ENCODE data around the gene E2F3. TPM values are rescaled to one million over a fixed set of nuclear protein-coding genes. Genes with fewer than 3 reads are reported as not detected.

Gene E2F3
- total RNA-seq, 1 experiment from 2014 or later: 35.7 TPM

DNA sequence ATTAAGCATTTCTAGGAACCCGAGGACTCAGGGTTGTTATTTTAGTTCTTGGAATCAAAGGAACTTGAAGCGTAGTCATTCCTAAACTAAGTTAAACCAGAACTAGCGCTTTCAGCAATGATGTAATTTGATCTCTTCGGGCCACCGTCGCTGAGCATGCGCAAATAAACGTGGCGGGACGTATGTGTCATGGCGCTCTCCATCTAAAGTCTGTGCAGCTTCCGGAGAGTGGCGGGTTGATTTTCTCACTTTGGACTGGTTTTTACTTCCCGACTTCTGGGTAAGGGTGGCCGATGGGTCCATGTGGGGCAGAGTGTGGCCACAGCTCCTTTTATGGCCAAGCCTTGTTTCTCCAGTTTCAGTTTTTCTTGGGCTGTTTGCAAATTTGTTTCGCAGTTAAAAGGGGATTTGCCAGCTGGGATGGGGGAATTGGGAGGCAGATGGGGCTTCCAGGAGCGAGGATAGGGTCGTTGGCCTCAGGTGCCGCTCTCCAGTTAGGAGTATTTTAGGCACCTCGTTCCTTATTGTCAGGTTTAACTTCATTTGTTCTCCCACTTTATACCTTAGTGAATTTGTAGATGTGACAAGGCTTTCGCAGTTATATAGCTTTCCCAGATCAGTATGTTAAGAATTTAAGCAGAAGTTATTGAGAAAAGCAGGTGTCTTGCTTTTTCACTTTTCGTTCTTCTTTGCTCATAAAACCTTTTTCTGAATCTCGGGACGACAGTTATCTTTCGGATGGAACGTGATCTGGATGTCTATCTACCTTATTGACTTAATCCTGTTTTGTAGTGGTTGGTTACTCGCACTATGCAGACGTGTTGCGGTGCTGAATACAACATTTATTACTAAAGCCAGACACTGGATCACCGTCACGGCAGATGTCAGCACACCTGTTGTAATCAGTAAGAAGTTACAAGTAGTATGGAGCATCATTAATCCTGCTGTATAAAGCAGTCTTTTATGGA lies 132.9 kb downstream of the E2F3 start, which contains the start of gene CDKAL1:
Gene CDKAL1 (plus strand): TSS at position 163 of the 968 bp plus-strand sequence. CDS start 11,894 bp downstream, outside the sequence.
- H2AFZ ChIP-seq (ENCODE audit: low read length): peak within 1 kb of the TSS; percentile 97
- H3K27ac Mint-ChIP-seq: peak within 1 kb of the TSS; percentile 97 to 99 (median 99)
- H3K56ac ChIP-seq (ENCODE audit: insufficient read length, low read depth, low read length): no peak within 1 kb of the TSS
- H3K9me3 Mint-ChIP-seq: no peaks in the 10 kb centered on the region
- H3K4ac ChIP-seq (ENCODE audit: low read depth, low read length): no peak within 1 kb of the TSS
- no peak within 1 kb of the TSS for H3T11ph ChIP-seq (ENCODE audit: low read length)
- no peak within 1 kb of the TSS for H2BK120ac ChIP-seq (ENCODE audit: low read depth, low read length, poor library complexity, severe bottlenecking)
- peaks cover 0 to 10% (median 6%) of the 10 kb centered on the region in 3 experiments; a peak in 6 of 7 replicates for H3K36me3 Mint-ChIP-seq (ENCODE audit: insufficient read depth in 1 of 3, low read depth in 3 of 3)
- no peaks in the 10 kb centered on the region for H3K27me3 ChIP-seq (ENCODE audit: insufficient read depth, low read length)
- no peaks in the 10 kb centered on the region for H3K79me1 ChIP-seq (ENCODE audit: insufficient read depth, low read depth, low read length, poor library complexity, severe bottlenecking)
- H2BK15ac ChIP-seq (ENCODE audit: low read depth, low read length): no peak within 1 kb of the TSS
- no peaks in the 10 kb centered on the region for H3K9me3 ChIP-seq (ENCODE audit: control insufficient read depth, low read depth, low read length)
- peaks cover 4% of the 10 kb centered on the region; the same call in 1 of the 2 replicates for H3K79me2 ChIP-seq (ENCODE audit: insufficient read depth, low read length)
- H3K9ac ChIP-seq (ENCODE audit: extremely low read depth, insufficient read length, low read length): peak within 1 kb of the TSS; percentile 88
- H2BK5ac ChIP-seq (ENCODE audit: insufficient read length, low read length): no peak within 1 kb of the TSS
- H3K4me2 ChIP-seq (ENCODE audit: insufficient read depth, insufficient read length, low read length): peak within 1 kb of the TSS; percentile 93
- peak; percentile 87 for DNase-seq
- peak within 1 kb of the TSS; percentile 89 for H3K14ac ChIP-seq (ENCODE audit: insufficient read depth, low read length)
- H3K4me1 Mint-ChIP-seq: peaks cover 14 to 15% of the 10 kb centered on the region in 2 experiments
- H3K27ac ChIP-seq (ENCODE audit: insufficient read length, low read depth, low read length): peak within 1 kb of the TSS; percentile 16
- H4K20me1 ChIP-seq (ENCODE audit: control insufficient read depth, insufficient read depth, insufficient read length): no peaks in the 10 kb centered on the region
- H4K8ac ChIP-seq (replicated peaks; ENCODE audit: insufficient read length, low read depth, low read length): no peak within 1 kb of the TSS
- no peaks in the 10 kb centered on the region for H3K27me3 Mint-ChIP-seq (ENCODE audit: low read depth)
- no peak within 1 kb of the TSS for H2AK5ac ChIP-seq (ENCODE audit: insufficient read length, low read length)
- H3K4me1 ChIP-seq (ENCODE audit: insufficient read depth, low read length): no peaks in the 10 kb centered on the region; the same call in 1 of the 2 replicates
- TF ChIP-seq, protein P1, sequence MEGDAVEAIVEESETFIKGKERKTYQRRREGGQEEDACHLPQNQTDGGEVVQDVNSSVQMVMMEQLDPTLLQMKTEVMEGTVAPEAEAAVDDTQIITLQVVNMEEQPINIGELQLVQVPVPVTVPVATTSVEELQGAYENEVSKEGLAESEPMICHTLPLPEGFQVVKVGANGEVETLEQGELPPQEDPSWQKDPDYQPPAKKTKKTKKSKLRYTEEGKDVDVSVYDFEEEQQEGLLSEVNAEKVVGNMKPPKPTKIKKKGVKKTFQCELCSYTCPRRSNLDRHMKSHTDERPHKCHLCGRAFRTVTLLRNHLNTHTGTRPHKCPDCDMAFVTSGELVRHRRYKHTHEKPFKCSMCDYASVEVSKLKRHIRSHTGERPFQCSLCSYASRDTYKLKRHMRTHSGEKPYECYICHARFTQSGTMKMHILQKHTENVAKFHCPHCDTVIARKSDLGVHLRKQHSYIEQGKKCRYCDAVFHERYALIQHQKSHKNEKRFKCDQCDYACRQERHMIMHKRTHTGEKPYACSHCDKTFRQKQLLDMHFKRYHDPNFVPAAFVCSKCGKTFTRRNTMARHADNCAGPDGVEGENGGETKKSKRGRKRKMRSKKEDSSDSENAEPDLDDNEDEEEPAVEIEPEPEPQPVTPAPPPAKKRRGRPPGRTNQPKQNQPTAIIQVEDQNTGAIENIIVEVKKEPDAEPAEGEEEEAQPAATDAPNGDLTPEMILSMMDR (conservative IDR thresholded peaks at IDR 0.05): no peak
- no peaks in the 10 kb centered on the region for H3K23me2 ChIP-seq (ENCODE audit: insufficient read length, low read depth, low read length, poor library complexity, severe bottlenecking)
- H4K5ac ChIP-seq (ENCODE audit: insufficient read length, low read depth, low read length): no peak within 1 kb of the TSS
- H3K23ac ChIP-seq (ENCODE audit: insufficient read length, low read depth, low read length): no peak within 1 kb of the TSS
- no CpG with 5 or more reads among the region's 31 CpGs for WGBS (ENCODE audit: extremely low coverage, insufficient read length, low lambda C conversion rate)
- H3K18ac ChIP-seq (ENCODE audit: insufficient read length, low read depth, low read length): peak within 1 kb of the TSS; percentile 71
- H3K4me3 Mint-ChIP-seq: peak within 1 kb of the TSS; percentile 96 to 97
- no peak within 1 kb of the TSS for H2BK12ac ChIP-seq (ENCODE audit: insufficient read length, low read depth, low read length)
- no peak within 1 kb of the TSS for H2BK20ac ChIP-seq (ENCODE audit: low read depth, low read length, poor library complexity, severe bottlenecking)
- H4K91ac ChIP-seq (ENCODE audit: insufficient read length, low read depth, low read length): no peak within 1 kb of the TSS

All from H9 (cell line).